Activated T-cell treated with anti-CD3 and anti-CD28 coated beads for 24 hours (primary cell): Measurements from ENCODE around the gene PNLIPRP3.

ENCODE experiments used
- DNase-seq: peaks from one replicate; pipeline ENCODE4 v3.0.0-alpha.2; 2020; ENCODE audit warnings: low read depth

PNLIPRP3 gene

GRCh38 chr10:116511365-116511764 is 83.7 kb downstream of the PNLIPRP3 start:
- DNase-seq: no peak

- no peak for DNase-seq
Measured at GRCh38 chr10:116521424-116522290, 94.0 kb downstream of the PNLIPRP3 start.

GRCh38 chr10:116522803-116523381 is 95.2 kb downstream of the PNLIPRP3 start:
- DNase-seq: no peak

- no peak for DNase-seq
Measured at GRCh38 chr10:116524736-116525135, 97.1 kb downstream of the PNLIPRP3 start.

GRCh38 chr10:116526219-116526618 is 98.6 kb downstream of the PNLIPRP3 start:
- no peak for DNase-seq
